A673 (cell line): ENCODE results near the gene ANKZF1. TPM values are rescaled to one million over a fixed set of nuclear protein-coding genes. Genes with fewer than 3 reads are reported as not detected.

Source experiments
- BruUV-seq: library from RNA; stranded (reverse); fragments of 400-500 nt; replicated peaks from 2 replicates; lab custom pipeline; 2021; lab: Mats Ljungman, UMichigan
- CTCF ChIA-PET: fragments of 300-600 bp; sonication (Branson Sonifier 250); formaldehyde crosslinking; loops from one replicate; lab custom pipeline; 2022; ENCODE audit warnings: antibody characterized with exemption; lab: Charles Lee
- POLR2A ChIA-PET: fragments of 300-600 bp; sonication (Branson Sonifier 250); formaldehyde crosslinking; loops from one replicate; lab custom pipeline; 2022; ENCODE audit warnings: antibody characterized with exemption; ENCODE audit not compliant: low non-redundant PET; lab: Charles Lee
- DNase-seq: peaks from one replicate; pipeline ENCODE4 v3.0.0-alpha.2; 2015; ENCODE audit warnings: low spot score
- H3K27ac ChIP-seq: fragments of 200-600 bp; sonication (generic); 2 replicates; pipeline ENCODE4 v1.5.1; 2016; ENCODE audit warnings: mixed run types, low read depth, mild to moderate bottlenecking, mixed read lengths, antibody characterized with exemption, low read length; ENCODE audit not compliant: poor library complexity, severe bottlenecking
- H3K27me3 ChIP-seq: fragments of 200-600 bp; sonication (generic); replicated peaks from 2 replicates; pipeline ENCODE4 v1.6.1; 2017; ENCODE audit warnings: mixed run types, low read depth, mild to moderate bottlenecking, mixed read lengths, antibody characterized with exemption, low read length; ENCODE audit not compliant: insufficient read depth, poor library complexity
- H3K36me3 ChIP-seq: fragments of 200-600 bp; sonication (generic); 2 replicates; pipeline ENCODE4 v1.6.1; 2016; ENCODE audit warnings: mixed run types, mild to moderate bottlenecking, mixed read lengths, antibody characterized with exemption, low read length; ENCODE audit not compliant: insufficient read depth, poor library complexity, severe bottlenecking
- H3K4me1 ChIP-seq: fragments of 200-600 bp; sonication (generic); 2 replicates; pipeline ENCODE4 v1.6.1; 2017; ENCODE audit warnings: mixed run types, mild to moderate bottlenecking, mixed read lengths, antibody characterized with exemption, low read length; ENCODE audit not compliant: insufficient read depth, poor library complexity, severe bottlenecking
- H3K4me3 ChIP-seq: fragments of 200-600 bp; sonication (generic); 2 replicates; pipeline ENCODE4 v1.5.1; 2016; ENCODE audit warnings: low read depth, mixed run types, mild to moderate bottlenecking, mixed read lengths, low read length; ENCODE audit not compliant: poor library complexity, severe bottlenecking
- H3K9me3 ChIP-seq: fragments of 200-600 bp; sonication (generic); 2 replicates; pipeline ENCODE4 v1.6.1; 2016; ENCODE audit warnings: mixed run types, low read depth, mild to moderate bottlenecking, mixed read lengths, antibody characterized with exemption, low read length; ENCODE audit not compliant: poor library complexity, severe bottlenecking
- CTCF ChIP-seq: fragments of 300-800, 200-600 bp; sonication (generic); conservative IDR thresholded peaks from 2 replicates; pipeline ENCODE4 v1.5.1; 2017; ENCODE audit warnings: low read depth, mild to moderate bottlenecking, antibody characterized with exemption, low read length, moderate library complexity, mixed read lengths
- EZH2 ChIP-seq: fragments of 200-600 bp; sonication (generic); IDR thresholded peaks from 2 replicates; pipeline ENCODE4 v1.6.1; 2017; ENCODE audit warnings: borderline replicate concordance, low read depth, mild to moderate bottlenecking, mixed read lengths, antibody characterized with exemption, low read length; ENCODE audit not compliant: poor library complexity, severe bottlenecking
- intact Hi-C: fragments of 100-400 bp; cut with micrococcal nuclease; formaldehyde crosslinking; loops from one replicate; pipeline ENCODE4 v1.10.0; 2022; ENCODE audit not compliant: unreplicated experiment
- total RNA-seq: library from RNA; stranded (reverse); gene quantifications from 2 replicates; pipeline ENCODE4 v1.2.3, GENCODE V29; 2021

ANKZF1 gene
- total RNA-seq, 1 experiment from 2014 or later = 30.6 TPM

GRCh38 chr2:219219784-219220532 is 9.6 kb upstream of the ANKZF1 start:
- BruUV-seq = no TSS peak
- H3K27ac ChIP-seq = no peak overlapping the region
- no peak overlapping the region for H3K4me3 ChIP-seq
- peaks cover 23% of the 10 kb centered on the region for H3K4me1 ChIP-seq
- DNase-seq = no peak
- H3K9me3 ChIP-seq = no peaks in the 10 kb centered on the region
- H3K36me3 ChIP-seq = peaks cover 66% of the 10 kb centered on the region
- CTCF ChIA-PET = no interaction called here
- H3K27me3 ChIP-seq = no peaks in the 10 kb centered on the region
- POLR2A ChIA-PET = no interaction called here
- TF ChIP-seq EZH2 = no peak
- TF ChIP-seq CTCF = no peak
- intact Hi-C loops = loop anchor here (5.0 kb wide), 1 partner anchor 43 kb away; the partner anchor contains the start of genes CNPPD1 and RETREG2

GRCh38 chr2:219220652-219221402 is 8.8 kb upstream of the ANKZF1 start:
- Histone ChIP-seq H3K36me3 (peaks cover 64% of the 10 kb centered on the region), H3K4me3 (no peak overlapping the region), H3K9me3 (no peaks in the 10 kb centered on the region), H3K4me1 (peaks cover 23% of the 10 kb centered on the region), H3K27ac (peak overlapping the region; percentile 30), H3K27me3 (no peaks in the 10 kb centered on the region)
- BruUV-seq = no TSS peak
- CTCF ChIA-PET = no interaction called here
- intact Hi-C loops = no loop called here
- TF ChIP-seq EZH2 (no peak), CTCF (no peak)
- POLR2A ChIA-PET = no interaction called here
- no peak for DNase-seq

- POLR2A ChIA-PET = no interaction called here
- TF ChIP-seq EZH2 (no peak), CTCF (no peak)
- Histone ChIP-seq H3K9me3 (no peaks in the 10 kb centered on the region), H3K36me3 (peaks cover 55% of the 10 kb centered on the region), H3K4me1 (peaks cover 13% of the 10 kb centered on the region), H3K27me3 (no peaks in the 10 kb centered on the region), H3K27ac (peak overlapping the region; percentile 42), H3K4me3 (no peak overlapping the region)
- CTCF ChIA-PET = no interaction called here
- no TSS peak for BruUV-seq
- intact Hi-C loops = no loop called here
- DNase-seq = no peak
Observed at GRCh38 chr2:219221957-219222518, 7.6 kb upstream of the ANKZF1 start.
